HG02798 (cell line): ENCODE results near the gene PDE6G.
"Not testable (repeated sequence)": the region's sequence is repeated elsewhere in the genome, so short reads cannot be mapped to it uniquely, and the experiment has no call there.

Experiments used
- ATAC-seq: cut with Tn5 transposase; IDR thresholded peaks from one replicate; pipeline ENCODE4 v1.9.1; 2021; ENCODE audit warnings: mild to moderate bottlenecking; ENCODE audit not compliant: unreplicated experiment, poor library complexity

PDE6G gene

GRCh38 chr17:81688616-81689015, 32.3 kb upstream of the PDE6G start:
- ATAC-seq, result no peak

- ATAC-seq, result no peak
Observed at GRCh38 chr17:81687770-81688541, 31.6 kb upstream of the PDE6G start.

- ATAC-seq, result no peak
Observed at GRCh38 chr17:81686614-81687013, 30.3 kb upstream of the PDE6G start.

GRCh38 chr17:81685108-81685507, 28.8 kb upstream of the PDE6G start:
- no peak for ATAC-seq

- no peak for ATAC-seq
Observed at GRCh38 chr17:81684442-81684911, 28.1 kb upstream of the PDE6G start.

- ATAC-seq, result peak; percentile 94
Observed at GRCh38 chr17:81683584-81684441, 27.5 kb upstream of the PDE6G start, which contains the start of the genes ARL16 and HGS. TSS of gene ARL16 (minus strand) at chr17:81683797. CDS start at chr17:81683753, 44 bp downstream. TSS of gene HGS (plus strand) at chr17:81684011. CDS start at chr17:81684067, 56 bp downstream.

GRCh38 chr17:81683208-81683583, 26.9 kb upstream of the PDE6G start:
- no peak for ATAC-seq

GRCh38 chr17:81682565-81683207, 26.3 kb upstream of the PDE6G start:
- no peak for ATAC-seq

- no peak for ATAC-seq
Observed at GRCh38 chr17:81681672-81682071, 25.3 kb upstream of the PDE6G start.

- ATAC-seq, result no peak
Observed at GRCh38 chr17:81680150-81680549, 23.8 kb upstream of the PDE6G start.

GRCh38 chr17:81676906-81677305, 20.6 kb upstream of the PDE6G start:
- ATAC-seq, result no peak

GRCh38 chr17:81675515-81676221, 19.3 kb upstream of the PDE6G start:
- ATAC-seq, result not testable (repeated sequence)

GRCh38 chr17:81673561-81674258, 17.4 kb upstream of the PDE6G start:
- no peak for ATAC-seq

- no peak for ATAC-seq
Observed at GRCh38 chr17:81672954-81673353, 16.6 kb upstream of the PDE6G start.

- ATAC-seq, result no peak
Observed at GRCh38 chr17:81672504-81672903, 16.2 kb upstream of the PDE6G start.

- no peak for ATAC-seq
Observed at GRCh38 chr17:81667754-81668153, 11.4 kb upstream of the PDE6G start.

- ATAC-seq, result peak; percentile 94
Observed at GRCh38 chr17:81666342-81667191, 10.2 kb upstream of the PDE6G start, which contains the start of the genes CCDC137 and OXLD1. TSS of gene CCDC137 (plus strand) at chr17:81666737. CDS start at chr17:81666767, 30 bp downstream. TSS of gene OXLD1 (minus strand) at chr17:81666605. CDS start at chr17:81666577, 28 bp downstream.

- no peak for ATAC-seq
Observed at GRCh38 chr17:81666092-81666341, 9.7 kb upstream of the PDE6G start.
